K562 (cell line): Measurements from ENCODE around the gene ROMO1. TPM values are rescaled to one million over a fixed set of nuclear protein-coding genes. Genes with fewer than 3 reads are reported as not detected.

ENCODE experiments used
- CBX1 ChIP-seq: sonication (generic); IDR thresholded peaks from 2 replicates; pipeline ENCODE4 v1.6.1; 2016; ENCODE audit warnings: antibody characterized with exemption, low read depth, mild to moderate bottlenecking
- CBX5 ChIP-seq: IDR thresholded peaks from 2 replicates; pipeline ENCODE4 v1.6.1; 2014; ENCODE audit warnings: low read depth, borderline replicate concordance
- ELF1 ChIP-seq: fragments of 200-800 bp; sonication (Bioruptor generic); IDR thresholded peaks from 2 replicates; pipeline ENCODE4 v1.6.1; 2016; ENCODE audit warnings: missing genetic modification characterization, missing compliant biosample characterization
- FOXK2 ChIP-seq, 2 experiments: fragments of 450-650 bp; IDR thresholded peaks in 1 of 2; conservative IDR thresholded peaks in 1 of 2; 2 replicates each; pipeline ENCODE4 v1.6.1; 2016; ENCODE audit warnings: low read depth in 2 of 2, mild to moderate bottlenecking in 1 of 2
- FUS ChIP-seq: fragments of 200-400 bp; formaldehyde crosslinking; optimal IDR thresholded peaks from 2 replicates; pipeline ENCODE3; 2017; ENCODE audit warnings: low read depth, low read length
- HDAC8 ChIP-seq: fragments of 450-650 bp; IDR thresholded peaks from 2 replicates; pipeline ENCODE4 v1.6.1; 2016; ENCODE audit warnings: mild to moderate bottlenecking, missing genetic modification characterization, moderate library complexity, missing compliant biosample characterization
- KAT7 ChIP-seq: sonication (generic); formaldehyde crosslinking; IDR thresholded peaks from 2 replicates; pipeline ENCODE4 v1.8.0; 2022; ENCODE audit warnings: missing genetic modification reagents, mild to moderate bottlenecking, borderline replicate concordance
- KLF6 ChIP-seq: fragments of 250-450 bp; sonication (Bioruptor Pico); IDR thresholded peaks from 2 replicates; pipeline ENCODE4 v1.4.0; 2020; ENCODE audit warnings: mild to moderate bottlenecking, moderate library complexity, borderline replicate concordance
- LCOR ChIP-seq: sonication (generic); formaldehyde crosslinking; IDR thresholded peaks from 2 replicates; pipeline ENCODE4 v1.8.0; 2022; ENCODE audit warnings: mild to moderate bottlenecking, missing genetic modification reagents
- MAZ ChIP-seq, 2 experiments: fragments of 450-650 bp in 1 of 2; sonication (generic) in 1 of 2; formaldehyde crosslinking; IDR thresholded peaks in 1 of 2; conservative IDR thresholded peaks in 1 of 2; 2 replicates each; pipeline versions ENCODE4 v1.4.0 to v1.5.0; 2020; ENCODE audit warnings: mild to moderate bottlenecking in 1 of 2, missing genetic modification reagents in 1 of 2
- NELFE ChIP-seq: IDR thresholded peaks from 2 replicates; pipeline ENCODE4 v1.6.1; 2011; ENCODE audit warnings: mild to moderate bottlenecking; ENCODE audit not compliant: insufficient read depth, insufficient read length
- PRMT5 ChIP-seq: sonication (generic); formaldehyde crosslinking; IDR thresholded peaks from 2 replicates; pipeline ENCODE4 v1.5.0; 2020; ENCODE audit warnings: missing genetic modification reagents
- TOE1 ChIP-seq, 2 experiments: fragments of 450-650 bp in 1 of 2; sonication (generic) in 1 of 2; formaldehyde crosslinking in 1 of 2; IDR thresholded peaks; 2 replicates each; pipeline versions ENCODE4 v1.7.1 to v1.8.0; 2016 to 2022; ENCODE audit warnings: borderline replicate concordance in 2 of 2, mild to moderate bottlenecking in 2 of 2, antibody characterized with exemption in 1 of 2, inconsistent platforms in 1 of 2, low read depth in 1 of 2, missing genetic modification reagents in 1 of 2, moderate library complexity in 1 of 2
- UBTF ChIP-seq, 2 experiments: IDR thresholded peaks; 2 replicates each; pipeline ENCODE4 v1.6.1; 2012; ENCODE audit warnings: improper control_type of control experiment in 2 of 2, low read depth in 2 of 2, low read length in 2 of 2, borderline replicate concordance in 1 of 2
- ZBTB7A ChIP-seq: IDR thresholded peaks from 2 replicates; pipeline ENCODE4 v1.6.1; 2011; ENCODE audit warnings: low read depth, mild to moderate bottlenecking, low read length, moderate library complexity, borderline replicate concordance; ENCODE audit not compliant: control insufficient read depth
- ZBTB8A ChIP-seq: fragments of 450-650 bp; IDR thresholded peaks from 2 replicates; pipeline ENCODE4 v1.6.1; 2018; ENCODE audit warnings: mild to moderate bottlenecking, moderate library complexity; ENCODE audit not compliant: partially characterized antibody
- ZNF12 ChIP-seq: sonication (generic); formaldehyde crosslinking; IDR thresholded peaks from 2 replicates; pipeline ENCODE4 v1.4.0; 2020; ENCODE audit warnings: mild to moderate bottlenecking, missing genetic modification reagents
- polyA plus RNA-seq, 8 experiments: library from polyadenylated mRNA; depleted of rRNA in 4 of 8; stranded (reverse) in 5 of 8; unstranded in 3 of 8; fragments of >200 nt; fragmentation: Nextera tagmentation in 2 of 8; fragmentation: Illumina TruSeq in 1 of 8; extraction: Ambion mirVana in 2 of 8; extraction: Trizol in 1 of 8; gene quantifications; 2 replicates each; pipeline versions ENCODE4 v1.2.1 to v1.2.3, GENCODE V29; 2011 to 2014; ENCODE audit warnings: inconsistent platforms in 1 of 8, missing spikeins in 1 of 8
- total RNA-seq, 7 experiments: library from RNA; depleted of rRNA in 6 of 7; stranded (reverse); fragments of >200 nt in 6 of 7; fragmentation: Illumina TruSeq in 2 of 7; extraction: Trizol in 2 of 7; gene quantifications; 2 replicates each; pipeline versions ENCODE4 v1.2.1 to v1.2.3, GENCODE V29; 2011 to 2021; ENCODE audit warnings: low replicate concordance in 1 of 7
- TF ChIP-seq, protein P1 (sequence below): IDR thresholded peaks from 2 replicates; pipeline ENCODE4 v1.6.1; 2011; ENCODE audit warnings: borderline replicate concordance, low read depth, mild to moderate bottlenecking, moderate library complexity, low read length; ENCODE audit not compliant: insufficient read depth, poor library complexity, severe bottlenecking
- TF ChIP-seq, protein P2 (sequence below): fragments of 450-650 bp; IDR thresholded peaks from 2 replicates; pipeline ENCODE4 v1.6.1; 2016; ENCODE audit warnings: mild to moderate bottlenecking

ROMO1 gene
- total and polyA plus RNA-seq, 9 of the 15 experiments (the other 6 are each of a cell fraction or from before 2014, with no cell fraction given): 31.8 to 741 (median 226) TPM

DNA sequence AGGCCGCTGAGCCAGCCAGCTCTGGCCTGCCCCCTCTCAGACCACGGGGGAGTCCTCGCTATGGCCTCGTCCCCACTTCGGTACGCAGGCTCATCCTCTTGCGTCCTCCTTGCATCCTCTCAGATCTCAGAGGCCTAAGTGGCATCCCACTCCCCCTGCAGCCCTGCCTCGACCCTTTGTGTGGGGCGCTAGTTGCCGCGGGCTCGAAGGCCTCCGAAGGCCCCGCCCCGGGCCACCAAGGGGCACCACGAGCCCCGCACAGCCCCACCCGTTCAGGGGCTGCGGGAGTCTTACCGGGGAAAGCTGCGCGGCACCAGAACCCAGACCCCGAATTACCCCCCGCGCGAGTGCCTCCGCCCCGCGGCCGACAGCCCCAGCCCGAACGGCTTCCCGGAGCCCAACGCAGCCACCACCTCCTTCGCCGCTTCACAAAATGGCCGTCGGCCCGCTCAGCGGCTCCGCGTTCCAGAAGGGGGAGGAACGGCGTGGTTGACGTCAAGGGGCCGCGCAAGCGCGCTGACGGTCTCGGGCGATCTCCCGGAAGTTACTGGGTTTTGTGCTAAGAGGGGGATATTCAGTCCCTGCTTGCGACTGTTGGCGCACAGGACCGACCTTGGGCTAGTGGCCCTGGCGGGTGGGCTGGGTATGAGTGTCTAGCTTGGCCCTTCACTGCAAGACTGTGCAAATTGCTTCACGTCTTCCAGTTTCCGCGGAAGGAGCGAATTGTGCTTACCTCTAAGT is 34.6 kb upstream of the ROMO1 start, which contains the start of the genes CPNE1 and RBM12 (continued):
- peak in 1 of 2 experiments; percentile 76; a peak in 1 of 4 replicates for TF ChIP-seq UBTF (IDR thresholded peaks at IDR 0.05; ENCODE audit: borderline replicate concordance in 1 of 2, low read depth in 2 of 2, low read length in 2 of 2)
- TF ChIP-seq KAT7 (CRISPR knock-in tag): peak; percentile 75; the same call in 1 of the 2 replicates
- TF ChIP-seq KLF6 (CRISPR knock-in tag): peak; percentile 37; the same call in 1 of the 2 replicates
- TF ChIP-seq CBX5: no peak
- peak; percentile 39; the same call in 1 of the 2 replicates for TF ChIP-seq ZBTB7A
- peak; percentile 83 for TF ChIP-seq PRMT5 (CRISPR knock-in tag)
- peak; percentile 73 to 92 for TF ChIP-seq MAZ (CRISPR knock-in tag; conservative IDR thresholded peaks at IDR 0.05 in 1 of 2, IDR thresholded peaks at IDR 0.05 in 1 of 2)
- TF ChIP-seq HDAC8 (tag): 0 out of 2 replicates have a peak, but pooled peaks have one; percentile 75
- TF ChIP-seq CBX1: peak; percentile 96
- no peak for TF ChIP-seq FUS
- TF ChIP-seq ZBTB8A: no peak
- TF ChIP-seq, protein P1, sequence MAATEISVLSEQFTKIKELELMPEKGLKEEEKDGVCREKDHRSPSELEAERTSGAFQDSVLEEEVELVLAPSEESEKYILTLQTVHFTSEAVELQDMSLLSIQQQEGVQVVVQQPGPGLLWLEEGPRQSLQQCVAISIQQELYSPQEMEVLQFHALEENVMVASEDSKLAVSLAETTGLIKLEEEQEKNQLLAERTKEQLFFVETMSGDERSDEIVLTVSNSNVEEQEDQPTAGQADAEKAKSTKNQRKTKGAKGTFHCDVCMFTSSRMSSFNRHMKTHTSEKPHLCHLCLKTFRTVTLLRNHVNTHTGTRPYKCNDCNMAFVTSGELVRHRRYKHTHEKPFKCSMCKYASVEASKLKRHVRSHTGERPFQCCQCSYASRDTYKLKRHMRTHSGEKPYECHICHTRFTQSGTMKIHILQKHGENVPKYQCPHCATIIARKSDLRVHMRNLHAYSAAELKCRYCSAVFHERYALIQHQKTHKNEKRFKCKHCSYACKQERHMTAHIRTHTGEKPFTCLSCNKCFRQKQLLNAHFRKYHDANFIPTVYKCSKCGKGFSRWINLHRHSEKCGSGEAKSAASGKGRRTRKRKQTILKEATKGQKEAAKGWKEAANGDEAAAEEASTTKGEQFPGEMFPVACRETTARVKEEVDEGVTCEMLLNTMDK: peak; percentile 1
- TF ChIP-seq NELFE: no peak
- TF ChIP-seq FOXK2 (conservative IDR thresholded peaks at IDR 0.05 in 1 of 2, IDR thresholded peaks at IDR 0.05 in 1 of 2; ENCODE audit: low read depth in 2 of 2): peak; percentile 28 to 89; a peak in 2 of 4 replicates
- peak; percentile 79 for TF ChIP-seq LCOR (CRISPR knock-in tag)
- TF ChIP-seq, protein P2, sequence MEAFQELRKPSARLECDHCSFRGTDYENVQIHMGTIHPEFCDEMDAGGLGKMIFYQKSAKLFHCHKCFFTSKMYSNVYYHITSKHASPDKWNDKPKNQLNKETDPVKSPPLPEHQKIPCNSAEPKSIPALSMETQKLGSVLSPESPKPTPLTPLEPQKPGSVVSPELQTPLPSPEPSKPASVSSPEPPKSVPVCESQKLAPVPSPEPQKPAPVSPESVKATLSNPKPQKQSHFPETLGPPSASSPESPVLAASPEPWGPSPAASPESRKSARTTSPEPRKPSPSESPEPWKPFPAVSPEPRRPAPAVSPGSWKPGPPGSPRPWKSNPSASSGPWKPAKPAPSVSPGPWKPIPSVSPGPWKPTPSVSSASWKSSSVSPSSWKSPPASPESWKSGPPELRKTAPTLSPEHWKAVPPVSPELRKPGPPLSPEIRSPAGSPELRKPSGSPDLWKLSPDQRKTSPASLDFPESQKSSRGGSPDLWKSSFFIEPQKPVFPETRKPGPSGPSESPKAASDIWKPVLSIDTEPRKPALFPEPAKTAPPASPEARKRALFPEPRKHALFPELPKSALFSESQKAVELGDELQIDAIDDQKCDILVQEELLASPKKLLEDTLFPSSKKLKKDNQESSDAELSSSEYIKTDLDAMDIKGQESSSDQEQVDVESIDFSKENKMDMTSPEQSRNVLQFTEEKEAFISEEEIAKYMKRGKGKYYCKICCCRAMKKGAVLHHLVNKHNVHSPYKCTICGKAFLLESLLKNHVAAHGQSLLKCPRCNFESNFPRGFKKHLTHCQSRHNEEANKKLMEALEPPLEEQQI: no peak; the same call in 1 of the 2 replicates
- peak; percentile 95 for TF ChIP-seq ELF1
- peak; percentile 58 for TF ChIP-seq TOE1 (IDR thresholded peaks at IDR 0.05; ENCODE audit: borderline replicate concordance)
- TF ChIP-seq TOE1 (CRISPR knock-in tag; IDR thresholded peaks at IDR 0.05; ENCODE audit: borderline replicate concordance, low read depth): no peak
- TF ChIP-seq ZNF12: peak; percentile 79; the same call in 1 of the 2 replicates
